ENCODE measurements around the gene CFAP221.

- TF ChIP-seq POLR2A (IDR thresholded peaks at IDR 0.05; ENCODE audit: low read depth, low read length) (no peak), JUN (IDR thresholded peaks at IDR 0.05; ENCODE audit: borderline replicate concordance, insufficient read depth, insufficient read length, low read depth) (no peak), POLR2AphosphoS5 (IDR thresholded peaks at IDR 0.05; ENCODE audit: insufficient read depth, low read depth, low read length) (no peak), EZH2 (IDR thresholded peaks at IDR 0.05; ENCODE audit: borderline replicate concordance, low read depth, low read length, severe bottlenecking) (no peak), MYC (IDR thresholded peaks at IDR 0.05; ENCODE audit: low read depth, low read length) (no peak)
- TF ChIP-seq, protein P1, sequence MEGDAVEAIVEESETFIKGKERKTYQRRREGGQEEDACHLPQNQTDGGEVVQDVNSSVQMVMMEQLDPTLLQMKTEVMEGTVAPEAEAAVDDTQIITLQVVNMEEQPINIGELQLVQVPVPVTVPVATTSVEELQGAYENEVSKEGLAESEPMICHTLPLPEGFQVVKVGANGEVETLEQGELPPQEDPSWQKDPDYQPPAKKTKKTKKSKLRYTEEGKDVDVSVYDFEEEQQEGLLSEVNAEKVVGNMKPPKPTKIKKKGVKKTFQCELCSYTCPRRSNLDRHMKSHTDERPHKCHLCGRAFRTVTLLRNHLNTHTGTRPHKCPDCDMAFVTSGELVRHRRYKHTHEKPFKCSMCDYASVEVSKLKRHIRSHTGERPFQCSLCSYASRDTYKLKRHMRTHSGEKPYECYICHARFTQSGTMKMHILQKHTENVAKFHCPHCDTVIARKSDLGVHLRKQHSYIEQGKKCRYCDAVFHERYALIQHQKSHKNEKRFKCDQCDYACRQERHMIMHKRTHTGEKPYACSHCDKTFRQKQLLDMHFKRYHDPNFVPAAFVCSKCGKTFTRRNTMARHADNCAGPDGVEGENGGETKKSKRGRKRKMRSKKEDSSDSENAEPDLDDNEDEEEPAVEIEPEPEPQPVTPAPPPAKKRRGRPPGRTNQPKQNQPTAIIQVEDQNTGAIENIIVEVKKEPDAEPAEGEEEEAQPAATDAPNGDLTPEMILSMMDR (IDR thresholded peaks at IDR 0.05; ENCODE audit: extremely low read depth in 1 of 2, insufficient read depth in 1 of 2, low read depth in 1 of 2, low read length in 2 of 2): no peak
Measured at GRCh38 chr2:119586085-119586484, 41.8 kb downstream of the CFAP221 start.

Measured in endothelial cell of umbilical vein (primary cell).